Activated CD4-positive, alpha-beta memory T cell treated with anti-CD3 and anti-CD28 coated beads for 36 hours (primary cell): ENCODE results near the gene PLPPR1. TPM values are rescaled to one million over a fixed set of nuclear protein-coding genes. Genes with fewer than 3 reads are reported as not detected.
"Not testable (repeated sequence)": the region's sequence is repeated elsewhere in the genome, so short reads cannot be mapped to it uniquely, and the experiment has no call there.

Experiments used
- CTCF ChIA-PET: fragments of 350-600 bp; sonication (Branson Sonifier 250); formaldehyde crosslinking; loops from one replicate; lab custom pipeline; 2021; ENCODE audit warnings: antibody characterized with exemption, inconsistent platforms; lab: Charles Lee
- POLR2A ChIA-PET: fragments of 350-600 bp; sonication (Branson Sonifier 250); formaldehyde crosslinking; loops from one replicate; lab custom pipeline; 2021; ENCODE audit warnings: antibody characterized with exemption; lab: Charles Lee
- DNase-seq: peaks from one replicate; pipeline ENCODE4 v3.0.0-alpha.2; 2020
- H3K27ac Mint-ChIP-seq: one replicate; pipeline ENCODE4 v1.8.0; 2021; ENCODE audit warnings: mixed read lengths
- H3K27me3 Mint-ChIP-seq: one replicate; pipeline ENCODE4 v1.8.0; 2021; ENCODE audit warnings: mixed read lengths
- H3K36me3 Mint-ChIP-seq: one replicate; pipeline ENCODE4 v1.8.0; 2021; ENCODE audit warnings: mixed read lengths
- H3K4me1 Mint-ChIP-seq: one replicate; pipeline ENCODE4 v1.8.0; 2021; ENCODE audit warnings: low read depth, mixed read lengths
- H3K4me3 Mint-ChIP-seq: one replicate; pipeline ENCODE4 v1.8.0; 2021; ENCODE audit warnings: mild to moderate bottlenecking, mixed read lengths
- H3K9me3 Mint-ChIP-seq: one replicate; pipeline ENCODE4 v1.8.0; 2021; ENCODE audit warnings: mixed read lengths
- intact Hi-C: fragments of 100-400 bp; cut with micrococcal nuclease; formaldehyde crosslinking; loops from one replicate; pipeline ENCODE4 v1.15.1; 2023
- total RNA-seq, 2 experiments: library from RNA; stranded (reverse); gene quantifications; one replicate each; pipeline ENCODE4 v1.2.3, GENCODE V29; 2021

PLPPR1 gene
- total RNA-seq, 2 experiments from 2014 or later, result not detected

DNA sequence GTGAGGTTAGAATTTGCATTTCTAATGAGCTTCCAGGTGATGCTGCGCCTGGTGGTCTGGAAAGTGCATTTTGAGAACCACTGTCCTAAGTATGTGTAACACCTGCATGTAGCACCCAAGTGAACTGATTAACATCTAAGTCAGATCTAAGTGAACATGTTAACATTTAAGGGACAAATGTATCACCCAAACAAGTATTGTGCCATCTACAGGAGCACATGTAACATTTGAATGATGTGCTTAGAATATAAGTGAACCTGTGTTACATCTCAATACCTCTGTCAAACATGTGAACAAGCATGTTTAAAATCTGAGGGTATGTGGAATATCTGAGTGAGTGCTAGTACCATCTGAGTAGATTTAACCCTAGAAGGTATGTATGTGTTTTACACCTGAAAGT, 68.7 kb downstream of the PLPPR1 start:
- Mint-ChIP-seq H3K4me1 (no peaks in the 10 kb centered on the region), H3K27ac (no peak overlapping the region), H3K36me3 (no peaks in the 10 kb centered on the region), H3K4me3 (no peak overlapping the region), H3K9me3 (no peaks in the 10 kb centered on the region), H3K27me3 (peaks cover 2% of the 10 kb centered on the region)
- ChIA-PET POLR2A (no interaction called here), CTCF (no interaction called here)
- no peak for DNase-seq
- intact Hi-C loops, result no loop called here

GRCh38 chr9:101098392-101098791, 69.9 kb downstream of the PLPPR1 start:
- no peaks in the 10 kb centered on the region for H3K36me3 Mint-ChIP-seq
- no peak overlapping the region for H3K4me3 Mint-ChIP-seq
- no peak overlapping the region for H3K27ac Mint-ChIP-seq
- H3K4me1 Mint-ChIP-seq, result no peaks in the 10 kb centered on the region
- DNase-seq, result no peak
- no peaks in the 10 kb centered on the region for H3K9me3 Mint-ChIP-seq
- CTCF ChIA-PET, result no interaction called here
- intact Hi-C loops, result no loop called here
- H3K27me3 Mint-ChIP-seq, result peaks cover 2% of the 10 kb centered on the region
- POLR2A ChIA-PET, result no interaction called here

GRCh38 chr9:101114317-101114716, 85.8 kb downstream of the PLPPR1 start:
- intact Hi-C loops, result no loop called here
- ChIA-PET POLR2A (no interaction called here), CTCF (no interaction called here)
- Mint-ChIP-seq H3K27ac (no peak overlapping the region), H3K4me3 (no peak overlapping the region), H3K36me3 (no peaks in the 10 kb centered on the region), H3K9me3 (peaks cover under 1% of the 10 kb centered on the region), H3K4me1 (no peaks in the 10 kb centered on the region), H3K27me3 (no peaks in the 10 kb centered on the region)
- DNase-seq, result no peak

DNA sequence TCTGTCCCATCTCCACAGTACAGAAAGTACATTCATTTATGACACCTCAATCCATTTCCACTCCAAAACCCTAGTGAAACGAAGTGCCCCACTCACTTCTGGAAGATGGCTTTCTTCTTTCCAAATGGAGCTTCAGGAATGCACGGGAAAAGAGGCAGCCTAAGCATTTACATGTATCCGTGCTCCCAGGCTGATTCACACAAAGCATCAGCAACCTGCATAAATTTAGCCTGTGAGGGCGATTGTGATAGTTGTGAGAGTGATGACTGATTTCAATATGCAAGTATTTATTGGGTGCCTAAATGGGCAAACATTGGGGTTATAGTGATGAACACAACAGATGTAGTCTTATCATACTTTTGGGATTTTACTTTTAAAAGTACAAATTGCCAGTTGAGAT, 86.6 kb downstream of the PLPPR1 start:
- H3K36me3 Mint-ChIP-seq, result no peaks in the 10 kb centered on the region
- no peak for DNase-seq
- H3K27me3 Mint-ChIP-seq, result no peaks in the 10 kb centered on the region
- no peaks in the 10 kb centered on the region for H3K4me1 Mint-ChIP-seq
- no peak overlapping the region for H3K27ac Mint-ChIP-seq
- no peak overlapping the region for H3K4me3 Mint-ChIP-seq
- POLR2A ChIA-PET, result no interaction called here
- intact Hi-C loops, result no loop called here
- CTCF ChIA-PET, result no interaction called here
- no peaks in the 10 kb centered on the region for H3K9me3 Mint-ChIP-seq

DNA sequence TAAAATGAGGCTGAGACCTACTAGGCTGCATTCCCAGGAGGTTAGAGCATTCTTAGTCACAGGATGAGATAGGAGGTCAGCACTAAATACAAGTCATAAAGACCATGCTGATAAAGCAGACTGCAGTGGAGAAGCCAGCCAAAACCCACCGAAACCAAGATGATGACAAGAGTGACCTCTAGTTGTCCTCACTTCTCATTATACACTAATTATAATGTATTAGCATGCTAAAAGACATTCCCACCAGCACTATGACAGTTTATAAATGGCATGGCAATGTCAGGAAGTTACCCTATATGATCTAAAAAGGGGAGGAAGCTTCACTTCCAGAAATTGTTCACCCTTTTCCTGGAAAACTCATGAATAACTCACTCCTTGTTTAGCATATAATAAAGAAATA, 88.6 kb downstream of the PLPPR1 start:
- H3K27me3 Mint-ChIP-seq, result no peaks in the 10 kb centered on the region
- intact Hi-C loops, result no loop called here
- no peaks in the 10 kb centered on the region for H3K4me1 Mint-ChIP-seq
- no peaks in the 10 kb centered on the region for H3K36me3 Mint-ChIP-seq
- ChIA-PET CTCF (interaction anchor here (0.7 kb wide), 1 partner anchor 36 kb away, joined by 5 read pairs; no protein-coding TSS in a partner anchor), POLR2A (no interaction called here)
- H3K27ac Mint-ChIP-seq, result no peak overlapping the region
- no peak for DNase-seq
- no peaks in the 10 kb centered on the region for H3K9me3 Mint-ChIP-seq
- no peak overlapping the region for H3K4me3 Mint-ChIP-seq

DNA sequence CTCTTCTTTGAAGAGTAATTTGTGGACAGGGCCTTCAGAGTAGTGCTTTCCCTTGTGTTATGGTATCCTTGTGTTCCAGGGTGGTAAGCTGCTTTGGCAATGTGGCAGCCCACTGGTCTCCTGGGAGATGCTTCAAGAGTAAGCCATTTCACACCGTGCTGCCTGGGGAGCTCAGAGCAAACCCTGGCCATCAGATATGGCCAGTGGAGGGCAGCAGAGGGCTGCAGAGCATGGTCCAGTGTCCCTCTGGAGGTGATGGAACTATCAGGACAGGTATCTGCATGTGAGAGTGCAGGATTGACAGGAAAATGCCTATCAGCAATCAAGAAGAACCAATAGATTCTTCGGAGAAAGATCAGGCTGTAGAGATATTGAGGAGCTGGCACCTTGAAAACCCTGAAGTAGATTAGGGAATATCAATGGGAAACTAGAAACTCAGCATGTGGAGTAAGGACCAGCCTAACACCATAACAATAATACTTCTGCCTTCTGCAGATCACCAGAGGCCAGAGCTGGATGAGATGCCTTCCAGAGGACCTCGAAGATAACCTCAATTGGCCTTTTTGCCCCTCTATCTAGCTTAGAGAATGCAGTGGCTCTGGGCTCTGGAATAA, 90.8 kb downstream of the PLPPR1 start:
- no peaks in the 10 kb centered on the region for H3K36me3 Mint-ChIP-seq
- ChIA-PET CTCF (interaction anchor here (0.5 to 1.6 kb wide), 5 partner anchors 8 to 192 kb away, joined by 3 to 17 read pairs (median 3); no protein-coding TSS in a partner anchor), POLR2A (no interaction called here)
- no peaks in the 10 kb centered on the region for H3K27me3 Mint-ChIP-seq
- no peaks in the 10 kb centered on the region for H3K4me1 Mint-ChIP-seq
- peak; percentile 31 for DNase-seq
- intact Hi-C loops, result no loop called here
- no peak overlapping the region for H3K4me3 Mint-ChIP-seq
- no peak overlapping the region for H3K27ac Mint-ChIP-seq
- peaks cover 5% of the 10 kb centered on the region for H3K9me3 Mint-ChIP-seq

DNA sequence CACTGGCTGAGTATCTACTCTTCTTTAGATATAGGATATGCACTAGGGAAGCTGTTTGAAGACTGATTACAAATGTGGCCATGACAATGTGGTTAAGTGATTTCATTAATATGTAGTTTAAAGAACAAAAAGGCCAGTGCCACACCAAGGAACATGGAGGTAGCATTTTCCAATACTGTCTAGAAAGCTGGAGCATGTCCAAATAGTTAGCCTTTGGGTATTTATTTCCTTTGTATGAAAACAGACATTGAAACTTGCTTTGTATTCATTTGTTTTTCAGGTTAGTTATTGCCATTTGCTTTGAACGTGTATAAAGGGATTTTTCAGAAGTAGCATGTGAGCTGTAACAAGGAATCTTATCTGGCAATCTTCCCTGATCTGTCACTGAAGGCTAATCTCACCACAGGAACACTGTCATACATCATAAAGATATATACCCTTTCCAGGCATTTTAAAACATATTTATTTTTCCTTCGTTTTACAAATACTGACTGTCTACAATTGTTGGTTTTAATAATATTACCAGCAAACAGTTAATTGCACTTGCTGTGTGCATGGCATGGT, 93.4 kb downstream of the PLPPR1 start:
- intact Hi-C loops, result no loop called here
- ChIA-PET POLR2A (no interaction called here), CTCF (interaction anchor here (1.2 kb wide), 1 partner anchor 190 kb away, joined by 4 read pairs; no protein-coding TSS in a partner anchor)
- DNase-seq, result no peak
- H3K36me3 Mint-ChIP-seq, result no peaks in the 10 kb centered on the region
- no peak overlapping the region for H3K27ac Mint-ChIP-seq
- no peaks in the 10 kb centered on the region for H3K27me3 Mint-ChIP-seq
- no peaks in the 10 kb centered on the region for H3K4me1 Mint-ChIP-seq
- H3K4me3 Mint-ChIP-seq, result no peak overlapping the region
- H3K9me3 Mint-ChIP-seq, result peaks cover 5% of the 10 kb centered on the region

DNA sequence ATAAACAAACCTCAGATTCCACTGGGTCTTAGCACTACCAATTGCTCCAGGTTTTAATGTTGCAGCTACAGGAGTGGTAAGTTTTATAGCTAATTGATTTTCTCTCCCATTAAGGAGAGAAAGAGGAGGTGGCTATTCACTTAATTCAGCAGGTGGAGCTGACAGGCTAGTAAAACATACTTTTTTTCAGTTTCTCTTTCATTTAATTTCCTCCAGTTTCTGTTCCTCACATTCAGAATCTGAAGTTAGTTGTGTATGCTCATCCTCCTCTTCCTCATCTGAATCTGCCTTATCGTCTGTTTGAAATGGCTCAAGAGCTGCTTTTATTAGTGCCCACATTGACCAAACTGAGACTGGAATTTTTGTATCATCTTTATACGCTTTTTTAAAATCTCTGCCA, 98.0 kb downstream of the PLPPR1 start:
- CTCF ChIA-PET, result interaction anchor here (1.6 kb wide), 1 partner anchor 8 kb away, joined by 3 read pairs; no protein-coding TSS in a partner anchor
- no peaks in the 10 kb centered on the region for H3K4me1 Mint-ChIP-seq
- intact Hi-C loops, result no loop called here

GRCh38 chr9:101127369-101127768, 98.8 kb downstream of the PLPPR1 start:
- DNase-seq, POLR2A ChIA-PET, H3K9me3 Mint-ChIP-seq, H3K36me3 Mint-ChIP-seq, H3K4me3 Mint-ChIP-seq, intact Hi-C loops, H3K4me1 Mint-ChIP-seq, H3K27ac Mint-ChIP-seq, H3K27me3 Mint-ChIP-seq: not testable (repeated sequence)
- CTCF ChIA-PET, result interaction anchor here (1.6 kb wide), 1 partner anchor 9 kb away, joined by 3 read pairs; no protein-coding TSS in a partner anchor

More for the DNA sequence above, 98.0 kb downstream of the PLPPR1 start:
- Mint-ChIP-seq H3K27me3 (peaks cover 2% of the 10 kb centered on the region), H3K27ac (no peak overlapping the region), H3K36me3 (no peaks in the 10 kb centered on the region), H3K4me3 (no peak overlapping the region), H3K9me3 (peaks cover 5% of the 10 kb centered on the region)
- DNase-seq, result no peak
- POLR2A ChIA-PET, result no interaction called here

GRCh38 chr9:101128623-101129022, 100.1 kb downstream of the PLPPR1 start:
- H3K27me3 Mint-ChIP-seq, result peaks cover 2% of the 10 kb centered on the region
- no peaks in the 10 kb centered on the region for H3K4me1 Mint-ChIP-seq
- no peak overlapping the region for H3K4me3 Mint-ChIP-seq
- no peaks in the 10 kb centered on the region for H3K36me3 Mint-ChIP-seq
- POLR2A ChIA-PET, result no interaction called here
- H3K27ac Mint-ChIP-seq, result no peak overlapping the region
- no peak for DNase-seq
- no peaks in the 10 kb centered on the region for H3K9me3 Mint-ChIP-seq
- intact Hi-C loops, result no loop called here
- CTCF ChIA-PET, result no interaction called here

- no peaks in the 10 kb centered on the region for H3K36me3 Mint-ChIP-seq
- H3K4me3 Mint-ChIP-seq, result no peak overlapping the region
- H3K27ac Mint-ChIP-seq, result no peak overlapping the region
- peaks cover 2% of the 10 kb centered on the region for H3K27me3 Mint-ChIP-seq
- no peak for DNase-seq
- no peaks in the 10 kb centered on the region for H3K4me1 Mint-ChIP-seq
- ChIA-PET POLR2A (no interaction called here), CTCF (interaction anchor here (0.7 kb wide), 1 partner anchor 182 kb away, joined by 3 read pairs; no protein-coding TSS in a partner anchor)
- H3K9me3 Mint-ChIP-seq, result no peaks in the 10 kb centered on the region
- intact Hi-C loops, result no loop called here
Measured at GRCh38 chr9:101130054-101130453, 101.5 kb downstream of the PLPPR1 start.

- CTCF ChIA-PET, result interaction anchor here (1.0 kb wide), 1 partner anchor 12 kb away, joined by 3 read pairs; no protein-coding TSS in a partner anchor
- POLR2A ChIA-PET, result no interaction called here
- no peak overlapping the region for H3K4me3 Mint-ChIP-seq
- no peak for DNase-seq
- no peaks in the 10 kb centered on the region for H3K36me3 Mint-ChIP-seq
- H3K27me3 Mint-ChIP-seq, result peaks cover 2% of the 10 kb centered on the region
- H3K9me3 Mint-ChIP-seq, result no peaks in the 10 kb centered on the region
- no peaks in the 10 kb centered on the region for H3K4me1 Mint-ChIP-seq
- no peak overlapping the region for H3K27ac Mint-ChIP-seq
- intact Hi-C loops, result no loop called here
Measured at GRCh38 chr9:101131326-101131725, 102.8 kb downstream of the PLPPR1 start.

DNA sequence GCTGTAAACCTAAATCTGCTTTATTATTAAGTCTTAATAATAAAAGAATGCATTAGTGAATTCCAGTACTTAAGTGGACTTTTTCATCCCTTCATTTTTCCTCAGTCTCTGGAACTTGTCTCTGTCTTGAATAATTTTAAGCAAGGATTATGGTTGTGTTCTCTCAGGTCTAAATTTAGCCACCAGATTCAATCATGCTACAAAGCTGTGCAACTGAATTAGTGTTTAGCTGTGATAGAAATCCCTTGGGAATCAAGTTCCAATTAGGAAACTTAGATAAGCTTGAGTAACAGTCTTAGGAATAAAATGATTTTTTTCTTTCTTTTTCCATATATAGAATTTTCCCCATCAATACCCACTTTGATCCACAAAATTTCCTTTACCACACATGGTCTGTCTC, 104.3 kb downstream of the PLPPR1 start:
- ChIA-PET CTCF (no interaction called here), POLR2A (no interaction called here)
- intact Hi-C loops, result no loop called here
- Mint-ChIP-seq H3K4me3 (no peak overlapping the region), H3K4me1 (no peaks in the 10 kb centered on the region), H3K27ac (no peak overlapping the region), H3K27me3 (peaks cover under 1% of the 10 kb centered on the region), H3K9me3 (no peaks in the 10 kb centered on the region), H3K36me3 (no peaks in the 10 kb centered on the region)
- DNase-seq, result no peak
